ENCODE results near the gene OTUB1.

Gene OTUB1

DNA sequence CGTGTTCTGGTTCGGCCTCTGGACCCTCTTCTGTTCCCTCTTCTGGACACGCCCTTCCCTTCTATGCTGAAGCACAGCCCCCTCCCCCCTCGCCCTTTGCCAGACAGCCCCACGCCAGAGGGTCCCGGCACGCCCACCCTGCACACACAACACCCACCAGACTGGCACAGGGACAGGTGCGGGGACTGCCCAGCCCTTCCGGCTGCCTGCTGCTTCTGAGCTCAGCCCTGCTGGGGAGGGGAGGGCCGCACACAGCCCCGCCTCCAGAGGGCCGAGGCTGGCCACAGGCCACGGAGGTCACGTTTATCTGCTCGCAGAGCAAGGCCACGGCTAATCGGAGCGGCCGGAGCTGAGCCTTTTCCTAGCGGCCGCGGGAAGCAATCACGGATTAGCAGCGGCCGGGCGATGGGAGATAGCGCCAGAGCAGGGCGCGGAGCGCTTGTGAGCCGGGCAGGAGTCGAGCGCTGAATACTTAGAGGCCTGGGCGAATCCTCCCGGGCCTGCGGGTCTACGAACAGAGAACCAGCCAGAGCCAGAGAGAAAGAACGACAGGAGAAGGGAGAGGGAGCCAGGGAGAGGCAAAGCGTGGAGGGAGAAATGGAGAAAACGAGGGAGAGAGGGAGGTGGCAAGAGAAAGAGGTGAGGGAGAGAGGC is 21.5 kb downstream of the OTUB1 start:
- TF ChIP-seq FOXP2 (optimal IDR thresholded peaks at IDR 0.05; ENCODE audit: borderline replicate concordance, extremely low read depth, extremely low read length, insufficient read depth), result peak; percentile 27
- TF ChIP-seq SIN3A (IDR thresholded peaks at IDR 0.05; ENCODE audit: borderline replicate concordance, insufficient read depth, low read length), result no peak

DNA sequence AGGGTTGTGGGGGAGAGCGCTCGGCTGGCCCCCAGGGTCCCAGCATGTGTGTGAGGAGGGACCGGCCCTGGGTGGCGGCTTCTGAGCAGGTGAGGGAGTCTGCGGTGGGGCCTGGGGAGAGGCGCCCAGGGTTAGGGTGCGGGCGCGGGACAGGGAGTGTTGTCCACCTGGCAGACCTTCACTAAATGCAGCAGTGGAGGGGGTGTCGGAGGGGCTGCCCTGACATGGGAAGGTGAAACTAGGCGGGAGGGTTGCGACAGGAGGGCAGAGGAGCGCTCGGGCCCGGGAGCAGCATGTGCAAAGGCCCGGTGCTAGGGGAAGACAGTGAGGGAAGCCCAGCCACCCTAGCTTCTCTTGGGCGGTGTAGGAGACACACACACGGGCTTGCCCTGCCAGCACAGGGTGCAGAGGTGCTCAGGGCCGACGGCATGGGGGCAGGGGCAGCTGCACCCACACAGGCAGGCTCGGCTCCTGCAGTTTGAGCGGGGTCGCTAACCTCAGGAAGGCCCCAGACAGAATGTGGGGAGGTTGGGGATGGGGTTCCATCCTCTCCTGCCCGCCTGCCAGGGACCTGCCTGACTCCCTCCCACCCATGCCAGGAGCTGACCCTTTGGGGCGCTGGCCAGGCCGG is 22.2 kb downstream of the OTUB1 start:
- TF ChIP-seq POLR2AphosphoS5 (IDR thresholded peaks at IDR 0.05; ENCODE audit: low read depth, low read length), result no peak

DNA sequence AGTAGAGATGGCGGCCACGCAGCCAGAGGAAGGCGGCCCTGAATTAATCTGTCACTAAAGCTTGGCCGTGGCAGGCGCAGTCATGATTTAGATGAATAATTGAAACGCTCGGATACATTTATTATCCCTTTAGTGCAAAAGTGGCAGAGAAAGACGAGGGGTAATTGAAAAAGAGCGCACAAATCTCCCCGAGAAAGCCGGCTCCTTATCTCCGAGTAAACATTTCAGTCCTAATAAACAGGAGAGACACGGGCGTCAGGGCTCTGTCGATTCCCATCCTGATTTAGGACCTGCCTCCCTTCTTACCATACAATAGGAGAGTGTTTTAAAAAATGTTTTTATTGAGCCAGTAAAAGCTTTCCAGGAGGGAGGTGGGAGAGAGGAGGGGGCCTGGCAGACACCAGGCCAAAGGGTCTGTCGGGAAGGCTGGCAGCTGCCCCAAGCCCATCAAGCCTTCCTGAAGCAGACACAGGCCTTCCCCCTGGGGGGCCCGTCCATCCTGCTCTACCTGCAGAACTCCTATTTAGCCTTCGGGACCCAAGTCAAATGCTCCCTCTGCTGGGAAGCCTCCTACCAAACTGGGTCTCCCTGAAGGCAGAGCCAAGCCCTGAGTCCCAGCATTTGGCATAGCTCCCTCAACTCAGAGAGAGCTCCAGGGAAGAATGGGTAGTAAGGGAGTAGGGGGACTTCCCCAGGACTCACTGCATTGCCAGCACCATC is 22.8 kb downstream of the OTUB1 start:
- no peak for TF ChIP-seq POLR2AphosphoS5 (IDR thresholded peaks at IDR 0.05; ENCODE audit: low read depth, low read length)
- no peak for TF ChIP-seq REST (IDR thresholded peaks at IDR 0.05; ENCODE audit: insufficient read depth in 1 of 2, low read depth in 2 of 2, low read length in 2 of 2)
- no peak for TF ChIP-seq TAF1 (IDR thresholded peaks at IDR 0.05; ENCODE audit: borderline replicate concordance, insufficient read depth, low read length)
- TF ChIP-seq SIN3A (IDR thresholded peaks at IDR 0.05; ENCODE audit: borderline replicate concordance, insufficient read depth, low read length), result no peak
- TF ChIP-seq FOXP2 (optimal IDR thresholded peaks at IDR 0.05; ENCODE audit: borderline replicate concordance, extremely low read depth, extremely low read length, insufficient read depth), result no peak

DNA sequence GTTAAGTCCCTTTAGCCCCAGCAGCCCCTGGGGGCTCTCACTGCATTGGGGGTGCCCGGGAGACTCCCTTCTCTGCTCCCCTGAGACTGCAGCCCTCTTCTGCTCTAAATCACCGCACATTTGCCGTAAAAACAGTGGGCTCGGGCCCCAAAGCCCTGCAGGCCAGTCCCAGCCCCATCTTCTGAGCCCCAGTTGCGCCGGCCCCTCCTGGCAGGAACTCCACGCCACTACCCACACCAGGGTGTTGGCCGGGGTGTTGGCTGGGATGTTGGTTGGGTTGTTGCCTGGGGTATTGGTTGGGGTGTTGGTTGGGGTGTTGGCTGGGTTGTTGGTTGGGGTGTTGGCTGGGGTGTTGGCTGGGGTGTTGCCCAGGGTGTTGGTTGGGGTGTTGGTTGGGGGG is 23.5 kb downstream of the OTUB1 start:
- TF ChIP-seq POLR2AphosphoS5 (IDR thresholded peaks at IDR 0.05; ENCODE audit: low read depth, low read length) (no peak), FOXP2 (optimal IDR thresholded peaks at IDR 0.05; ENCODE audit: borderline replicate concordance, extremely low read depth, extremely low read length, insufficient read depth) (no peak), REST (IDR thresholded peaks at IDR 0.05; ENCODE audit: insufficient read depth in 1 of 2, low read depth in 2 of 2, low read length in 2 of 2) (no peak), TAF1 (IDR thresholded peaks at IDR 0.05; ENCODE audit: borderline replicate concordance, insufficient read depth, low read length) (no peak), SIN3A (IDR thresholded peaks at IDR 0.05; ENCODE audit: borderline replicate concordance, insufficient read depth, low read length) (no peak)

DNA sequence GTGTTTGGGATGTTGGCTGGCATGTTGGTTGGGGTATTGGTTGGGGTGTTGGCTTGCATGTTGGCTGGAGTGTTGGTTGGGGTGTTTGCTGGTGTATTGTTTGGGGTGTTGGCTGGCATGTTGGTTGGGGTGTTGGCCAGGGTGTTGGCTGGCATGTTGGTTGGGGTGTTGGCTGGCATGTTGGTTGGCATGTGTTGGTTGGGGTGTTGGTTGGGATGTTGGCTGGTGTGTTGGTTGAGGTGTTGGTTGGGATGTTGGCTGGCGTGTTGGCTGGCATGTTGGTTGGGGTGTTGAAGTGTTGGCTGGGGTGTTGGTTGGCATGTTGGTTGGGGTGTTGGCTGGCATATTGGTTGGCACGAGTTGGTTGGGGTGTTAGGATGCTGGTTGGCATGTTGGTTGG is 24.5 kb downstream of the OTUB1 start:
- no peak for TF ChIP-seq FOXP2 (optimal IDR thresholded peaks at IDR 0.05; ENCODE audit: borderline replicate concordance, extremely low read depth, extremely low read length, insufficient read depth)

GRCh38 chr11:64011371-64011770 is 25.1 kb downstream of the OTUB1 start:
- TF ChIP-seq SIN3A (IDR thresholded peaks at IDR 0.05; ENCODE audit: borderline replicate concordance, insufficient read depth, low read length) (no peak), FOXP2 (optimal IDR thresholded peaks at IDR 0.05; ENCODE audit: borderline replicate concordance, extremely low read depth, extremely low read length, insufficient read depth) (no peak), TAF1 (IDR thresholded peaks at IDR 0.05; ENCODE audit: borderline replicate concordance, insufficient read depth, low read length) (no peak), REST (IDR thresholded peaks at IDR 0.05; ENCODE audit: insufficient read depth in 1 of 2, low read depth in 2 of 2, low read length in 2 of 2) (no peak), POLR2AphosphoS5 (IDR thresholded peaks at IDR 0.05; ENCODE audit: low read depth, low read length) (no peak)

All from PFSK-1 (cell line).